T-helper 1 cell treated with Interleukin-12 subunit alpha and Interleukin-12 subunit beta and Interleukin-4 antibody, amounts not matched to agents 30 ng/mL and 1 ng/mL, for 36 hours (primary cell): ENCODE data around the gene ATOH8. TPM values are rescaled to one million over a fixed set of nuclear protein-coding genes. Genes with fewer than 3 reads are reported as not detected.

Experiments used
- intact Hi-C: fragments of 100-400 bp; cut with micrococcal nuclease; formaldehyde crosslinking; loops from one replicate; pipeline ENCODE4 v1.15.1; 2024
- total RNA-seq: library from RNA; stranded (reverse); gene quantifications from 2 replicates; pipeline ENCODE4 v1.2.3, GENCODE V29; 2022

The ATOH8 gene
- total RNA-seq, 1 donor from 2014 or later = 1.8 TPM

DNA sequence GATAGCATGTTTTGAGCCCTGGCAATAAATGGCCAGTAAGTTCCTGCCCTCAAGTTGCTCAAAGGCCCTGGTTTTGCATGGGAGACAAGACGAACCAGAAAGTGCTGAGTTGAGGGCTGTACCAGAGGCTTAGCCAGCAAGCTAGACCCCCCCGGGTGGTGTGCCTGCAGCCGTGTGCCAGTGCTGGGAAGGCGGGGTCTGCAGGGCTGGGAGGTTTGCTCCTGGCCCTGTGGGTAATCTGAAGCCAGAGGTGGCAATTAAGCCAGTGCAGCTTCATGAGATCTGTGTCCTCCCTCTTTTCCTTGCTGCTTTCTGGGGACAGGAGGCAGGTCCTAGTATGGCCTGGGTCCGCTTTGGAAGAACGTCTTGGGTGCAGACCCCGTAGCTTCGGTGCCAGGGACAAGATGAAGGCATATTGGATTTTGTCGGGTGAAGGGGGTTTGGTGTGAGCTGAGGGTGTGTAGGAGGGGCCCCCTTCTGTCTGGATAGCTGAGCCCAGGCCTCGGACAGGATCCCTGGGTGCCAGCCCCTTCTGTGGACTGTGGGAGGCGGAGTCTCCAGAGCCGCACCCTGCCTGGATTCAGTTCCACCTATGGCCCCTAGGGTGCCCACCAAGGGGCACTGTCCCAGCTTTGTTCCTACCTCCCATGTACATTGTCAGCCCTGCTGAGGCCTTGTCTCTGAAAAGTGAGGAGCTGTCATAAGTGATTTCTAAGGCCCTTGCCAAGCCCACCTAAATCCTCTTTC lies 15.6 kb downstream of the ATOH8 start:
- intact Hi-C loops = no loop called here

DNA sequence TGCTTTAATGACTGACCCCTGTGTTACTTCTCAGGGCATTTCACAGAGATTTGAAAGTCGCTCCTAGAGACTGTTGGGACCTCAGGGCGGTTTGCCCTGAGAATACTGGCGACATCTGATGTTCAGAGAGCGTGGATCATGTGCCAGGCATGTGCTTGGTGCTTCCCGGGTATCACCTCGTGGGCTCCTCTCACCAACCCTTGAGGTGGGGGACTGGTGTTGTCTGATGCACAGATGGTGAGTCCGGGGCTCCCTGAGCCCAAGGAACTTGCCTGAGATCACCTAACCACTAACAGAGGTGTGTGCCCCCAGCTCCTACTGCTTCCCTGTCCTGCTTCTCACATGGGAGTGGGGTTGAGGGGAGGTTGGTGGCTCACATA lies 16.2 kb downstream of the ATOH8 start:
- intact Hi-C loops = no loop called here

DNA sequence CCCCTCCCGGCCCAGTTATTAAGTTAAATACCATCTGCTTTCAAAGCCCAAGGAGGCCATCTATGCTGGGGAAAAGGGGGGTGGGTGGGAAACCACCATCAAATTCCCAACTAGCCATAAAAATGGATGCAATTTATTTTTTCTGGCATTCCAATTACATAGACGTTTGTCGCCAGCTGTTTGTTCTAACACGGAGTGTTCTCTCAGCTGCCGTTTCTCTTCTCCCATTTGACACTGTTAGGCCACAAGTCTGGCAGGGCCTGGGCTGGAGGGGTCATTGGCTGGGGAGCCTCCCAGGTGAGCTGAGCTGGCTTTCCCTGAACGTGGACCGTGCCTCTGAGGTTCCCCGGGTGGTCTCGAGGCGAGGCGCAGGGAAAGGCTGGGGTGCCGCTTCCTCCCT lies 16.6 kb downstream of the ATOH8 start:
- intact Hi-C loops = no loop called here

DNA sequence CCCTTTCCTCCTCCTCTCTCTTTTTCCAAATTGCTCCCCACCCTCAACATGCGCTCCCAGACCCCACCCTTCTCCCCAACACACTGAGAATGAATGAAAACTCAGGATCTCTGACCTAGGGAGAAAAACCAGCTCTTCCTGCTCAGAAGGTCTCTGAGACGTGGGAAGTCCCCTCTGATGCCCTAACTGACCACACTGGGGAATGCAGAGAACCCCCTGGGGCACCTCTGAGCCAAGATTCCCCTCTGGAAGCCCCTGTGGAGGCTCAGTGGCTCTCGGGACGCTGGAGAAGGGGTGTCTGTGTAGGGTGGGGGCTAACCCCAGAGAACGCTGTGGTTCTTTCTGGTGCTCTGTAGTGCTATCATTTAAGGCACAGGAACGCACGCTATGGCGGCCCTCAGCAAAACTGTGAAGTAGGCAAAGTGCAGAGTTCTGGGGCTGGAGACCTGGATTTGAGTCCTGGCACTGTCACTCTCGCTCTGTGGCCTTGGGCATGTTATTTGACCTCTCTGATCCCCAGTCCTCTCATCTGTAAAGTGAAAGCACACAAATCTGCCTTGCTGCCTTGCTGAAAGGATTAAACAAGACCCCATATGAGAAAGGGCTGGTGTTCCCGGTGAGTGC lies 17.1 kb downstream of the ATOH8 start:
- intact Hi-C loops = no loop called here

DNA sequence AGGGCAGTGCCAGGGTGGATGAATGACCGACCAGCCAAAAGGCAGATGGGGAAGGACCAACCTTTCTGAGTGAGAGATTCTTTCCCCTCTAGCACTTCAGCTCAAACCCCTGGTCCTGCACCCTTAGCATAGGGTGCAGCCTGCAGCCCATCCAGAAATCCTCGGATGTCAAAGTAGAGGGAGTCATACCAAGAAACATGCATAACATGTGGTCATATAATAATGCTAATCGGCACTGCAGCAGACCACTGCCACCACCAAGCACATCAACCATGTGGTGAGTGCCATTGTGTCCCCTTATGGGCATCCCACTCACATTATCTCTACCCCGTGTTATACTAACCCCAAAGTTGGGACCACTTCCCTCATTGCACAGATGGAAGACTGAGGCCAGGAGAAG lies 17.7 kb downstream of the ATOH8 start:
- intact Hi-C loops = no loop called here

DNA sequence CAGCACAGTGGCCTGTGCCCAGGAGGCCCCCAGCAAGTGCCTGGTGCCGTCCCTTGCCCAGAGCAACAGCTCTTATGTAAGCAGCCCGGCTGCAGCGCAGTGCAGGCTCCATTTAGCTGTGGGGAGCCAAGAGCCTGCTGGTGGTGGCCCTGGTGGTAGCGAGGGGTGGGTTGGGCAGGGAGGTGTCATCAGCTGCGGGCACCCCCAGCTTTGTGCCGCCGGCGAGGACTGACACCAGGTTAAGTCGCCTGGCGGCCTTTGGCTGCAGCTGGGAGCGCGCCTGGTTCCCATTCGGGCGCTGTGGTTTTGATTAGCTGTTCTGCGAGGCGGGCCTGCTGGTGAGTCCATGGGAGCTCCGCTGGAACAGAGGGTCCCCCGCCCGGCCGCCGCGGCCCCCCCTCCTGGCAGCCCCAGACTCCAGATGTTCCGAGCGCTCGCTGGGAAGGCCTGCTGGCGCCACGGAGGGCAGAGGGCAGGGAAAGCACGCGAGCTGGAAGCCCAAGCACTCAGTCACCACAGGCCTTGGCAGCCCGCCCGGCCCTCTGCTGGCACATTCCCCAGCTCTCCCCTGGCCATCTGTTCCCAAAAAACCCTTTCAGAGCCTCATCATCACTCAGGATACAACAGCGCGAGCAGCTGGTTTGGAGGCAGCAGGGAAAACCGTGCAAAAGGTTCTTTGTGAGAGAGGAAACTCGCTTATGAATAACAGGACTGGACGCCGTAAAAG lies 18.4 kb downstream of the ATOH8 start:
- intact Hi-C loops = no loop called here

DNA sequence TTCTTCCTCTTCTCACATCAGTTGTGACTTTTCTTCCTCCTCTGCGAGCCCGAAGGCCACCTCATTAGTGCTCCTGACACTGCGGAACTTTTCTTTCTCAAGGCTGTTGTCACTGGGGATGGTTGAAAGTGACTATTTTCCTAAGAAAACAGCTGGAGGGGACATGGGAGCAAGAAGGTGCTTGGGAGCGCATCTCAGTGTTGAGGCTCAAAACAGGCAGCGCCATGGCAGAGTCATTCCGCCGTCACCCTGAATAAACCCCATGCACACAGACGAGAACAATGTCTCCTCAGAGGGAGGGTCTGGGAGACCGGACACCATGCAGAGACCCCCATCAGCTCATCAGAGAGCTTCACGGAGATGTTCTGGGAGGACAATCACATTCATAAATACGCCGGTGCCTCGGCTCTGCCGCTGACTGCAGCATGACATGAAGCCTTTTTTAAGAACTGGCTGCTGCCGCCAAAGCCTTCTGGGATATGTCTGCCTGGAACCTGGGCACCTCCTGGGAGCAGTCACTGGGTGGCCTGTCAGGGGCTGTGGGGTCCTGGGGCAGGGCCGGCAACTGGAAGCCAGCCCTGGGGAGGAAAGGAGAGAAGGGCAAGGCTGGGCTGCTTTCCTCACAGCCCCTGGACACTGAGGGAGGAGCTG lies 19.2 kb downstream of the ATOH8 start:
- intact Hi-C loops = no loop called here

DNA sequence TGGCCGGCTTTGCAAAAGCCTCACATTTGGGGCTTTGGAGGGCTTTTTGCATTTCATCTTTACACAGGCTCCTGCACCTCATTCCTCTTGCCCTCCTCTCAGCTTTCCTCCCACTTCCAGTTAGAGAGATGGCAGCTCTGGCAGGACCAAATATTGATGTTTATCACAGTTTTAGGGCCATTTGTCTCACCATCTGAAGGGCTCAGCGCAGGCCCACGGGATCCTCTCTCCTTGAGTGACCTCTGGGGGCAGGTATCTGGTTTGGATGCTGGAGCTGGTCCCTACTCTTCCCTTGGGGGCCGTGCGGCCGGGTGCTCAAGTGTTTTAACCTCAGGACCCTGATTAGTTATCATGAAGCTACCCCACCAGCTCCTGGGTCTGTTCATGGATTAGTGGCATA lies 19.9 kb downstream of the ATOH8 start:
- intact Hi-C loops = no loop called here

DNA sequence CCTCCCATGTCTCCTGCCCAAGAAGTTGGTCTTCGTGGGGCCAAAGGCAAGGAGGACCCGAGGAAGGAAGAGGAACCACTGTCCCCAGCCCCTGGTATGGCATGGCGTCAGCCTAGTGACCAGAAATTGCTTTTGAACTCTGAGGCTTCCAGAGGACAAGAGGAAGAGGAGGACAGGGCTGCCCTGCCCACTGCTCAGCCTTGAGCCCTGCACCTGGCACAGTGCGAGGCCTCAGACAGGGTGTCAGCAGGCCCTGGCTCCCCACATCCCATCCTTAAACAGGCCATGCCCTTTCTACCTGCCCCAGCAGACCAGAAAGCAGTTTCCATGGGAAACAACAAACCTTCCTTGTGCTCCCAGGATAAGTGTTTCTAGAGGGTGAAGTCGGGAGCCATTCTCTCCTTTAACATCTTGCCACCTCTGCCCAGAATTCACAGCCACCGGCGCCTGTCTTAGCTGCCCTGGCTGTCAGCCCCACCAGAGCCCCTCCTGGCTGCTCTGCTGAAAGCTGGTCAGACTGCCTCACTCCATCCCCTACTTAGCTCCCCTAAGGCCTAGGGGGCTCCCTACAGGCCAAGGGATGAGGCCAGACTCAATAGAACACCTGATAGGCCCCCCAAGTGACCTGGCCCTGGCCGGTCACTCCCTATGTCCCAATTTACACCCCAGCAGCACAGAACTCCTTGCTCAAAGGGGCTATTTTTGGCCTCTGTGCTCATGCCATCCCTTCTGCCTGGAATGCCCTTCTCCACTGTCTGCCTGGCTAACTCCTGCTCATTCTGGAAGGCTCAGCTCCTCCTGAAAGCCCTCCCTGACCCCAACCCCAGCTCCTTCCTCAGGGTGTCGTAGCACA lies 20.6 kb downstream of the ATOH8 start:
- intact Hi-C loops = no loop called here

DNA sequence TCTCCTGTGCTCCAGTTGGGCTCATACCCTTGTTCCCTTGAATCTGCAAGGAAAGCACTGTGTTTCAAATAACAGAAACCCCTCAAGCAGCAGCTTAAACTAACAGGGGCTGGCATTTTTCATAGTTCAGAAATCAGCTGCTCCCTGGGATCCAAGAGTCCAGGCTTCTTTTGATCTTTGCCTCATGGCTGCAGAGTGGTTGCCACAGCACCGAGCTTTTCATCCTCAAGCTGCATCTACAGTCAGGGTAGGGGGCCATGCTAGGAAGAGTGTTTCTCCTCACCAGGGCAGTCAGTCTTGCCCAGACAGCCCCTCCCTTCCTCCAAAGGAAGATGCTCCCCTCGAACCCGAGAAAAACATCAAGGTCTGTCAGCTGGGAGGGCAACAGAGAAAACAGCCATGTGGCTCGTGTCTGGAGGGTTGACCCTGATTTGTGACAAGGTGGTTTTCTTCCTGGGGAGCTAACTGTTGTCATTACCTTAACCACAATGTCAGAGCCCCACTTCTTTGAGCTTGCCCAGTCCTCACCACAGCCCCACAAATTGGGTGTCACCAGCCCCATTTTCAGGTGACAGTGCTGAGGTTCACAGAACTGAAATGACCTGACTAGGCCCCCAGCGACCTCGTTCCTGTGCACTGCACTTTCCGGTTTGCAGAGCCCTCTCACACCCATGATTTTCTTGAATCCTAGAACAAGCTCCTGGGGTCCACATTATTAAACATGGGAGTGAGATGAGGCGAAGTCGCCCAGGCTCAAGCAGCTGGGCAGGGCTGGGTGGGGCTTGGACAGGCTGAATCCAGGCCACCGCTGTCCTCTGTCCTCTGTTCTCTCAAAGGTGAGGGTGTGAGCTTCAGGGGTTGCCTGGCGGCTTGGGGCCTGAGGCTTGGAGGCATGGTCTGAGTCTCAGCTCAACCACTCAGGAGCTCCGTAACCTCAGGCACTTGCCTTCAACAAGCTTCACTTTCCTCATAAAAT lies 21.9 kb downstream of the ATOH8 start:
- intact Hi-C loops = no loop called here

DNA sequence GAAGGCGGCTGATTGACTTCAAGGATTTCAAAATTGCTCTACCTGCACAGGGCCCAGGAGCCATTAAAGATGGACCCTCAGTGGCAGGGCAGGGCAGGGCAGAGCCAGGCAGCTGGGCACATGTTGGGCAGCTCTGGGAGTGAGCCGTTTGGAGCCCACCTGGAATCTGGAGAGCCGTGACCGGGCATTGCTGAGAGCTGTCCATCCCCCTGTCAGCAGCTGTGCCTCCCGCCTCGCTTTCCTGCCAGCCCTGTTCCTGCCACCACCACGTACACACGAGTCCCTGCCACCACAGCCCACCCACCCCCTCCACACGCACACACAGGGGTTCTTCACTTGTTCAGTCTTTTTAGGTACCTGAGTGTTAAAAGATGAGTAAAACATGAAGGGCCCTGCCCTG lies 22.9 kb downstream of the ATOH8 start:
- intact Hi-C loops = no loop called here

DNA sequence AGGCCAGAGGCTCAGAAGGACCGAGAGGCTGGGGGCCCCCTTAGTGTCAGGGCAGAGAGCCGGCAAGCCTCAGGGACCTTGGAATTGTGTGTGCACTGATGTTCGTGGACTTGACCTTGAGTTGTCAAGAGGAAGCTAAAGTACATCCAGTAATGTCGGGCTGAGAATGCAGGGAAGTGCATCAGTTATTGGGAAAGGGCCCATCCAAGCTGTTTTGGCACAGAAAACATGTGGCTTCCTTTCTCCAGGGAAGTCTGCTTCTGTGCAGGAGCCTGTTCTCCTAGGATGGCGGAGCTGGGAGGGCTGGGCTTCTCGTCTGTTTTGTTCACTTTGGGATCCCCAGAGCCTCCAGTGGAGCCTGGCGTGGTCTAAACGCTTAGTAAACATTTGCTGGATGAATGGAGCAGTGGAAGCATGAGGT lies 23.7 kb downstream of the ATOH8 start:
- intact Hi-C loops = no loop called here

DNA sequence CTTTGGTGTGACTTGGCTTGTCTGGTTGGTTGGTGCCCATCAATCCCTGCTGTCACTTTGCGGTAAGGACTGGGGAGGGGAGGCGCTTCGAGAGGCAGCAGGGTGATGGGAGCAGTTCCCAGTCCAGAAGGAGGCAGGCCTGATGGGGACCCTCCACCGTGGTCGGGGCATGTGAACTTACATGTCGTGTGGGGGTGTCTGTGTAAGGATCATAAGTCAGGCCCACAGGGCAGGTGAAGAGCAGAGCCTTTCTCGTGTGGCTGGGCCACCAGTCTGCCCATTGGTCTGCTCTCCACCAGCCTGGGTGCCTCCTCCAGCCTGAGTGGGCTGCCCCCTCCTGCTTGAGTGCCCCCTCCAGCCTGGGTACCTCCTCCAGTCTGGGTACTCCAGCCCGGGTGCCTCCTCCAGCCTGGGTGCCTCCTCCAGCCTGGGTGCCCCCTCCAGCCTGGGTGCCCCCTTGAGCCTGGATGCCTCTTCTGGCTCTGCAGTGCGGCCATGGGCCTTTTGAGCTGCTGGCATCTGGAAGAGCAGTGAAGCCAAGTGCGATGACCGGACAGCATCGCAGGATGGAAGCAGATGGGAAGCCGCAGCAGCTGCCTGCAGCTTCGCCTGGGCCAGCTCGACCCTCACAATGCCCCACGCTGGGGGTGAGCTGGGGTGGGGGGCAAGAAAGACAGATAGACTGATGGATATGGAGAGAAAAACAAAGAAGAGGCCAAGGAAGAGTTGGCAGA lies 25.0 kb downstream of the ATOH8 start:
- intact Hi-C loops = no loop called here

DNA sequence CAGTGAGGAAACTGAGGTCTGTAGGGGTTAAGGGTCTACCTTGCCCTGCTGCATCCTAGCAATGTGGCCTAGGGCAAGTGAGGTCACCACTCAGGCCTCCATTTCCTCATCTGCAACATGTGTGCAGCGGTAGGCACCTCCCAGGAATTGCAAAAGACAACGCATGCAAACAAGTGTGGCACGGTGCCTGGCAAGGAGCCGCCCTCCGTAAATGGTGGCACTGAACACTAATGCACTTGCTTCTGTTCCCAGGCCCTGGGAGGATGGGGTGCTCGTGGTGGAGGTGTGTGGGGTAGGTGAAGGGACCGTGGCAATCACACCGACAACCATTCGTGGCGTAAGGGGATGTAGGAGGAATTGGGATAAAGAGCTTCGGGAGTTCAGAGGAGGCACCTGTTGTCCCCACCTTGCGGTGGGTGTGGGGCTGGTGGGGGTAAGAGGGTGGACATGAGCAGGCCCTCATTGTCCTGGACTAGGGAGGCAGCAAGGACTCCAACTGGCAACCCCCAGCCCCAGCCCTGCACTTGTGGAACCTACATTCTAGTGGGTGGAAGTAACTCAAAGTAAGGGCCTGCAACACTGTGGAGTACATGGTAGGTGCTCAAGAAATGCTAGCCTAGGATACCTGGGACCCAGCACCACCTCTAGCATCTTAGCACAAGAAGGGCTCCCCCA lies 26.0 kb downstream of the ATOH8 start:
- intact Hi-C loops = no loop called here

DNA sequence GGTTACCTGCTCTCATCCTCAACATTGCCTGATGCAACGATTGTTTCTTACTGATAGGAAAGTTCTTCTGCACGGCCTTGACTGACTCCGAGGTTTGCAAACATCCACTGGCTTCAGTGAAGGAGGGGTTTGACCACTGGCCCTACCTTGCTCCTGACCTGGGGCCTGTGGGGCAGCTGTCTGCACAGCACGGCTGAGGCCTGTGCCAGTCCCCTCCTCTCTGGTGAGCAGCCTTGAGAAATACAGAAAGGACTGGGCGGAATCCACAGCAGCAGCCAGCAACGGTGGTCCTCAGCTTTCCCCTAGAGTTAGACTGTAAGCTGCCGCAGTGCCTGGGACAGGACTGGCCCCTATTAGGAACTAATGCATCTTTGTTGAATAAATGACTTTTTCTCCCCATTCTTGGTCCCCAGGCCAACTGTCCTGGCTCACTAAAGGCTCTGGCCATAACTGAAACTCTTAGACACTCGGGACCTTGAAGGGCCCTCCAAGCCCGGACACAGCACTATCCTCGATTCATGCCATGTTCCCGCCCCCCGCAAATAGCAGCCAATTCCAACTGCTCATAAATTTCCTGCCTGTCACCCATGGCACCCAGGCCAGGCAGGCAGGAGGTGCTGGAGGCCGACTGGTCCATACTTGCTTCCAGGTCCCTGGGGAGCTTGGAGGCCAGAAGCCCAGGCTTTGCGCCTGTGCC lies 26.7 kb downstream of the ATOH8 start:
- intact Hi-C loops = no loop called here

DNA sequence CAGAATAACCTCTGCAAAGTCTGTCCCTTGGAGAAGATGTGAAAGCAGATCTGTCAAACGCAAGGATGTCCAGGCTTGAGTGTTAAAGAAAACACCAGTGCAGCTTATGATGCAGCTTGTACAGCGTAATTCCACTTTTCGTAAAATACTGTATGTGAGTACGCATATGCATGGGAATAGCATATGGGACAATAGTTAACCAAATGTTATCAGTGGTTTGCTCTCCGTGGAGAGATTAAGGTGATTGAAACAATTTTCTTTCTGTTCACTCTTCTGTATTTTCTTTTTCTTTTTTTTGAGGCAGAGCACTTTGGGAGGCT lies 27.2 kb downstream of the ATOH8 start:
- intact Hi-C loops = no loop called here

DNA sequence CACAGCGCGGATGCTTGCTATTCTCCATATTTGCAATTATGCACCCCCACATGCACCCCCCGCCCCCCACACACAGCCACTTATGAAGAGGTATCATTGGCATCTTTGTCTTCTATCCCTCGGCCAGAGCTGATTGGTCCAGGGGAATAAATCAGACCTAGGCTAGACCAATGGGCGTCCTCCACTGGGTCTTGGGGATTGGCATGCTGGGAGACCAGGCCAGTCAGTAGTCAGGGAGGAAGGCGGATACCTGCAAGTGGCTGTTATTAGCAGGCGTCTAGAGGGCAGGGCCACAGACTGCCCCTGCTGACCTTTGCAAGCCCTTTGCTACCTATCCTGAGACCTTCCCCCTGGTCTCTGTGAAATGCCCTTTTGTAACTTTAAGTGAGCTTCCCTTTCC lies 30.0 kb downstream of the ATOH8 start:
- intact Hi-C loops = no loop called here

DNA sequence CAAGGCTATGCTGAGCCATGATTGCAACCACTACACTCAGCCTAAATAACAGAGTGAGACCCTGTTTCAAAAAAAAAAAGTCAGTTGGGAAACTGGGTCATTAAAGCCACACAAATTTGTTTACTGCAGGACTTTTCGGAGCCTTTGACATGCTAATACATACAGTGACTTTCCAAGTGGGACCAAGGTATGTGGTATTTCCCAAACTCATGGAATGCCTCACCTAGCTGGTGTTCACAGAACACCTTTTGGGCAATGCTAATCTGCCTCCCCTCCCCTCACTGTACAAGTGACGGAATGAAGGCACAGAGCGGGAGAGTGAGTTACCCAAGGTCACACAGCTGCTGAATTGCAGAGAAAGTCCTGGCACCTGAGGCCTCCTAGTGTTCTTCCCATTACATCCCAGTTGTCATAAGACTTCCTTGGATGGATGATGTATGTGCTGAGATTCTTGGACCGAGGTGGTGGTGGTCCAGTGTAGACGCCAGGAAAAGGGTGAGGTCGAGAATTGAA lies 30.7 kb downstream of the ATOH8 start:
- intact Hi-C loops = no loop called here
